Glutamatergic neuron (in vitro differentiated cells): Measurements from ENCODE around the gene PXYLP1. TPM values are rescaled to one million over a fixed set of nuclear protein-coding genes. Genes with fewer than 3 reads are reported as not detected.
"Not testable (repeated sequence)": the region's sequence is repeated elsewhere in the genome, so short reads cannot be mapped to it uniquely, and the experiment has no call there.

Source experiments
- DNase-seq: peaks from one replicate; pipeline ENCODE4 v3.0.0; 2022
- H3K27ac Mint-ChIP-seq: one replicate; pipeline ENCODE4 v1.8.0; 2020; ENCODE audit warnings: mild to moderate bottlenecking, mixed read lengths, inconsistent platforms; ENCODE audit not compliant: unreplicated experiment
- H3K27me3 Mint-ChIP-seq: one replicate; pipeline ENCODE4 v1.8.0; 2020; ENCODE audit warnings: mild to moderate bottlenecking, moderate library complexity, mixed read lengths, inconsistent platforms; ENCODE audit not compliant: unreplicated experiment
- H3K36me3 Mint-ChIP-seq: one replicate; pipeline ENCODE4 v1.8.0; 2020; ENCODE audit warnings: mild to moderate bottlenecking, mixed read lengths, inconsistent platforms; ENCODE audit not compliant: unreplicated experiment
- H3K4me1 Mint-ChIP-seq: one replicate; pipeline ENCODE4 v1.8.0; 2020; ENCODE audit warnings: mild to moderate bottlenecking, low read depth, mixed read lengths, inconsistent platforms; ENCODE audit not compliant: unreplicated experiment
- H3K4me3 Mint-ChIP-seq: one replicate; pipeline ENCODE4 v1.8.0; 2020; ENCODE audit warnings: mild to moderate bottlenecking, mixed read lengths, inconsistent platforms; ENCODE audit not compliant: unreplicated experiment
- H3K9me3 Mint-ChIP-seq: one replicate; pipeline ENCODE4 v1.8.0; 2020; ENCODE audit warnings: mild to moderate bottlenecking, moderate library complexity, mixed read lengths, inconsistent platforms; ENCODE audit not compliant: unreplicated experiment
- total RNA-seq: library from RNA; stranded (reverse); fragmentation: NEBNext Ultra II Directional; extraction: Animal tissue kit (Norgen Biotek cat#: 25700); gene quantifications from one replicate; pipeline ENCODE4 v1.2.1, GENCODE V29; 2021; ENCODE audit not compliant: unreplicated experiment
- TF ChIP-seq, protein P1 (sequence below): fragments of 200-600 bp; sonication (generic); IDR thresholded peaks from one replicate; pipeline ENCODE4 v1.5.0; 2021; ENCODE audit not compliant: partially characterized antibody, unreplicated experiment

Gene PXYLP1
- total RNA-seq, 1 donor from 2014 or later, result 42.7 TPM

DNA sequence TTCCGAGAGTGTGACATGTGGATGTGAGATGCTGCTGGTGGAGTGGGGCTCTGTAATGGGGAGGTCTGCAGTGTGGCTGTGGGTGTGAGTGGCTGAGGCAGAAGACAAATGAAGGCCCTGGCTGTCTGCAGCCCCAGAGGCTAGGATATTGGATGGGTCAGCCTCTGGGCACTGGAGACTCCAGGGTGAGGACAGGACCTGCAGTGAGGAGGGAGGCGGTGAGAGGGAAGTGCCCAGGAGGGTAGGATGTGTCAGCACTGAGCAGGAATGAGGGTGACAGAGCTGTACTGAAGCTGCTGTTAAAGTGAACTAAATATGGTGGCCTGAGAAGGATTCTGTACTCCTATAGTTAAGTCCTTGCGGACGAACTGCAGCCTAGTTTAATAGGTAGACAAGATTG is 27.3 kb upstream of the PXYLP1 start:
- no peak for DNase-seq
- H3K27ac Mint-ChIP-seq, result peak overlapping the region; percentile 14
- H3K36me3 Mint-ChIP-seq, result no peaks in the 10 kb centered on the region
- TF ChIP-seq, protein P1, sequence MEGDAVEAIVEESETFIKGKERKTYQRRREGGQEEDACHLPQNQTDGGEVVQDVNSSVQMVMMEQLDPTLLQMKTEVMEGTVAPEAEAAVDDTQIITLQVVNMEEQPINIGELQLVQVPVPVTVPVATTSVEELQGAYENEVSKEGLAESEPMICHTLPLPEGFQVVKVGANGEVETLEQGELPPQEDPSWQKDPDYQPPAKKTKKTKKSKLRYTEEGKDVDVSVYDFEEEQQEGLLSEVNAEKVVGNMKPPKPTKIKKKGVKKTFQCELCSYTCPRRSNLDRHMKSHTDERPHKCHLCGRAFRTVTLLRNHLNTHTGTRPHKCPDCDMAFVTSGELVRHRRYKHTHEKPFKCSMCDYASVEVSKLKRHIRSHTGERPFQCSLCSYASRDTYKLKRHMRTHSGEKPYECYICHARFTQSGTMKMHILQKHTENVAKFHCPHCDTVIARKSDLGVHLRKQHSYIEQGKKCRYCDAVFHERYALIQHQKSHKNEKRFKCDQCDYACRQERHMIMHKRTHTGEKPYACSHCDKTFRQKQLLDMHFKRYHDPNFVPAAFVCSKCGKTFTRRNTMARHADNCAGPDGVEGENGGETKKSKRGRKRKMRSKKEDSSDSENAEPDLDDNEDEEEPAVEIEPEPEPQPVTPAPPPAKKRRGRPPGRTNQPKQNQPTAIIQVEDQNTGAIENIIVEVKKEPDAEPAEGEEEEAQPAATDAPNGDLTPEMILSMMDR, result no peak
- H3K9me3 Mint-ChIP-seq, result peaks cover 3% of the 10 kb centered on the region
- H3K27me3 Mint-ChIP-seq, result peaks cover 2% of the 10 kb centered on the region
- no peaks in the 10 kb centered on the region for H3K4me1 Mint-ChIP-seq
- H3K4me3 Mint-ChIP-seq, result no peak overlapping the region

DNA sequence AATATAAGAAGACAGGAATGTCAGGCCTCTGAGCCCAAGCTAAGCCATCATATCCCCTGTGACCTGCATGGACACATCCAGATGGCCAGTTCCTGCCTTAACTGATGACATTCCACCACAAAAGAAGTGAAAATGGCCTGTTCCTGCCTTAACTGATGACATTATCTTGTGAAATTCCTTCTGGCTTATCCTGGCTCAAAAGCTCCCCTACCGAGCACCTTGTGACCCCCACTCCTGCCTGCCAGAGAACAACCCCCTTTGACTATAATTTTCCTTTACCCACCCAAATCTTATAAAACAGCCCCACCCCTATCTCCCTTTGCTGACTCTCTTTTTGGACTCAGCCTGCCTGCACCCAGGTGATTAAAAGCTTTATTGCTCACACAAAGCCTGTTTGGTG is 20.3 kb upstream of the PXYLP1 start:
- not testable (repeated sequence) for H3K27ac Mint-ChIP-seq, DNase-seq

DNA sequence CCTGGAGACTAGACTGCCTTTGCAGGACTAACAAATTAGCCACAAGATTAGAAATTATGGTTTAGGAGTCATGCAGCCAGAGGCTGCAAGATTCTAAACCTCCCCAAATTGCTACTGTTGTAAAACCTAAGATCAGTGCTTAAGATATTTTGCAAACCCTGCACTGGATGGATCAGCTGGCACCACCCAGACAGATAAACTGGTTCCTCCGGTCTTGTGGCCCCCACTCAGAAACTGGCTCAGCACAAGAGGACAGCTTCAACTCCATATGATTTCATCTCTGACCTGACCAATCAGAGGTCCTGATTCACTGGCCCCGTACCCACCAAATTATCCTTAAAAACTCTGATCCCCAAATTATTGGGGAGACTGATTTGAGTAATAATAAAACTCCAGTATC is 19.5 kb upstream of the PXYLP1 start:
- Mint-ChIP-seq H3K4me3 (no peak overlapping the region), H3K27ac (no peak overlapping the region), H3K27me3 (no peaks in the 10 kb centered on the region), H3K9me3 (peaks cover 1% of the 10 kb centered on the region), H3K36me3 (no peaks in the 10 kb centered on the region), H3K4me1 (no peaks in the 10 kb centered on the region)
- TF ChIP-seq, protein P1, result no peak
- DNase-seq, result no peak

More for the DNA sequence above, 20.3 kb upstream of the PXYLP1 start:
- not testable (repeated sequence) for H3K4me3 Mint-ChIP-seq, H3K36me3 Mint-ChIP-seq, H3K27me3 Mint-ChIP-seq, H3K4me1 Mint-ChIP-seq, H3K9me3 Mint-ChIP-seq

DNA sequence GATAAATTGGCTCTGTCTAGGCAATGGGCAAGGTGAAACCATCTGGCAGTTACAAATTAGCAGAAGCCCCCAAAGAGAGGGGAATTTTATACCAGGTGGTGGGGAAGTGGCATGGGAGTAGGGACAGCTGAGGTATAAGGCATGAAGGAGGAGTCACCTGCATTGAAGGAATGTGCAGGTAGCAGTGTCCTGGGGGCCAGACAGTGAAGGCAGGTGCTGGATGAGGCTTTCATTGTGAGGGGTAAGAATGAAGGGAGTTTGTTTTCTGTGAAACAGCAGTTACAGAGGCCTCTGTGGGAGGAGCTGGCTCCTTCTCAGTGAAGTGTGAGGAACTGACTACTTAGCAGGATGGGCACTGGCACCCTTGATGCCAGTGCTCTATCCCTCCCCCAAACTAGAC is 19.1 kb upstream of the PXYLP1 start:
- Mint-ChIP-seq H3K4me1 (no peaks in the 10 kb centered on the region), H3K27ac (no peak overlapping the region), H3K36me3 (no peaks in the 10 kb centered on the region), H3K27me3 (peaks cover 2% of the 10 kb centered on the region), H3K9me3 (peaks cover 1% of the 10 kb centered on the region), H3K4me3 (no peak overlapping the region)
- TF ChIP-seq, protein P1, result no peak
- no peak for DNase-seq

DNA sequence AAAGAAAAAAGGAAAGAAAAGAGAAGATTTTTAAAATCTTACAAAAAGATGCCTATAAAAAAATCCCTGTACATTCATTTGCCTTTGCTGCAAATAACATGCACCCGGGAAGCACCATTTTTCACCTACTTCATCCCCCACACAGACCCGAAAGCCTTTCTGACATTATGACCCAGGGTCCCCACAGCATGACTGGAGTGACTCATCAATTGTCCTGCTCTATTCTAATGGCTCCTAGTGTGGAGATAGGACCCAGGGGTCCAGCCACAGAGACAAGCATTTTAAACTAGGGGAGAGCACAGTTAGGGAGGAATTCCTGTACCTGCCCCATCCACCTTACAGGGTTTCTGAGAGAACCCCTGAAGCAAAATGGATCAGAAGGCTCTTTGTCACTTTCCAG is 14.7 kb upstream of the PXYLP1 start:
- peaks cover 16% of the 10 kb centered on the region for H3K4me1 Mint-ChIP-seq
- TF ChIP-seq, protein P1, result no peak
- no peak overlapping the region for H3K4me3 Mint-ChIP-seq
- no peak for DNase-seq
- peaks cover 6% of the 10 kb centered on the region for H3K9me3 Mint-ChIP-seq
- no peak overlapping the region for H3K27ac Mint-ChIP-seq
- peaks cover 7% of the 10 kb centered on the region for H3K27me3 Mint-ChIP-seq
- H3K36me3 Mint-ChIP-seq, result peaks cover 8% of the 10 kb centered on the region

DNA sequence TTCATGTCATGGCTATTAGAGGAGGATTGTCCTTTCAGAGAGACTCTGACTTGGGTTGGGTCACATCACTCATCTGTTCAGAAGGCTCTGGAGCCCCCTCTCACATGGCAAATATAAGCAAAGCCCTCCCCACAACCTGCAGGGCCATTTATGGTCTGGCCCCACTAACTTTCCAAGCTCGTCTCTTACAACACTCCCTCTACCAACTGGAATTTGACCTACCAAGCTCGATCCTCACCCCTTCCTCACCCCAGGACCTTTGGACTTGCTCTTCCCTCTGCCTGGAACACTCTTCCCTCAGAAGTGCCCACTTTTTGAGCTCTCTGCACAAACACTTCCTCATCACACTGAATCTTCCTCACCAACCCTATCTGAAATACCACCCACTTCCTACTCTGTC is 14.2 kb upstream of the PXYLP1 start:
- H3K4me1 Mint-ChIP-seq, result peaks cover 16% of the 10 kb centered on the region
- H3K27me3 Mint-ChIP-seq, result peaks cover 7% of the 10 kb centered on the region
- TF ChIP-seq, protein P1, result no peak
- peaks cover 6% of the 10 kb centered on the region for H3K9me3 Mint-ChIP-seq
- H3K27ac Mint-ChIP-seq, result no peak overlapping the region
- no peak overlapping the region for H3K4me3 Mint-ChIP-seq
- H3K36me3 Mint-ChIP-seq, result peaks cover 11% of the 10 kb centered on the region
- DNase-seq, result no peak
